ENCODE results near the gene ERC2.
"Not testable (repeated sequence)": the region's sequence is repeated elsewhere in the genome, so short reads cannot be mapped to it uniquely, and the experiment has no call there.

ERC2 gene

GRCh38 chr3:56019490-56020146, 448.6 kb downstream of the ERC2 start:
- Mint-ChIP-seq H3K9me3 (no peaks in the 10 kb centered on the region), H3K4me3 (no peak overlapping the region), H3K4me1 (ENCODE audit: low read depth) (no peaks in the 10 kb centered on the region), H3K27ac (no peak overlapping the region), H3K36me3 (ENCODE audit: low read depth) (no peaks in the 10 kb centered on the region), H3K27me3 (no peaks in the 10 kb centered on the region)
- intact Hi-C loops (cut with micrococcal nuclease) = no loop called here

- H3K4me3 Mint-ChIP-seq = not testable (repeated sequence)
These were observed 452.9 kb downstream of the ERC2 start for GRCh38 chr3:56015374-56015773.

GRCh38 chr3:56012721-56013120, 455.5 kb downstream of the ERC2 start:
- intact Hi-C loops (cut with micrococcal nuclease) = no loop called here
- no peaks in the 10 kb centered on the region for H3K27me3 Mint-ChIP-seq
- no peaks in the 10 kb centered on the region for H3K36me3 Mint-ChIP-seq (ENCODE audit: low read depth)
- no peak overlapping the region for H3K4me3 Mint-ChIP-seq
- H3K27ac Mint-ChIP-seq = no peak overlapping the region
- no peaks in the 10 kb centered on the region for H3K9me3 Mint-ChIP-seq
- no peaks in the 10 kb centered on the region for H3K4me1 Mint-ChIP-seq (ENCODE audit: low read depth)

More at GRCh38 chr3:56015374-56015773, 452.9 kb downstream of the ERC2 start:
- H3K9me3 Mint-ChIP-seq; H3K36me3 Mint-ChIP-seq (ENCODE audit: low read depth); H3K27ac Mint-ChIP-seq; H3K4me1 Mint-ChIP-seq (ENCODE audit: low read depth); intact Hi-C loops (cut with micrococcal nuclease); H3K27me3 Mint-ChIP-seq: not testable (repeated sequence)

- H3K9me3 Mint-ChIP-seq = no peaks in the 10 kb centered on the region
- intact Hi-C loops (cut with micrococcal nuclease) = no loop called here
- H3K27me3 Mint-ChIP-seq = no peaks in the 10 kb centered on the region
- no peaks in the 10 kb centered on the region for H3K4me1 Mint-ChIP-seq (ENCODE audit: low read depth)
- no peaks in the 10 kb centered on the region for H3K36me3 Mint-ChIP-seq (ENCODE audit: low read depth)
- H3K27ac Mint-ChIP-seq = no peak overlapping the region
- no peak overlapping the region for H3K4me3 Mint-ChIP-seq
These were observed 463.0 kb downstream of the ERC2 start for GRCh38 chr3:56005196-56005805.

GRCh38 chr3:56003129-56003528, 465.1 kb downstream of the ERC2 start:
- intact Hi-C loops (cut with micrococcal nuclease) = no loop called here
- Mint-ChIP-seq H3K9me3 (no peaks in the 10 kb centered on the region), H3K4me1 (ENCODE audit: low read depth) (no peaks in the 10 kb centered on the region), H3K4me3 (no peak overlapping the region), H3K27ac (no peak overlapping the region), H3K27me3 (no peaks in the 10 kb centered on the region), H3K36me3 (ENCODE audit: low read depth) (no peaks in the 10 kb centered on the region)

GRCh38 chr3:56001991-56002390, 466.3 kb downstream of the ERC2 start:
- H3K36me3 Mint-ChIP-seq (ENCODE audit: low read depth) = no peaks in the 10 kb centered on the region
- no peak overlapping the region for H3K27ac Mint-ChIP-seq
- H3K27me3 Mint-ChIP-seq = no peaks in the 10 kb centered on the region
- intact Hi-C loops (cut with micrococcal nuclease) = no loop called here
- no peaks in the 10 kb centered on the region for H3K9me3 Mint-ChIP-seq
- no peaks in the 10 kb centered on the region for H3K4me1 Mint-ChIP-seq (ENCODE audit: low read depth)
- no peak overlapping the region for H3K4me3 Mint-ChIP-seq

- no peaks in the 10 kb centered on the region for H3K27me3 Mint-ChIP-seq
- intact Hi-C loops (cut with micrococcal nuclease) = no loop called here
These were observed 466.7 kb downstream of the ERC2 start for GRCh38 chr3:56001537-56001936.

GRCh38 chr3:55989366-55989765, 478.9 kb downstream of the ERC2 start:
- no peak overlapping the region for H3K4me3 Mint-ChIP-seq
- no peaks in the 10 kb centered on the region for H3K4me1 Mint-ChIP-seq (ENCODE audit: low read depth)
- intact Hi-C loops (cut with micrococcal nuclease) = no loop called here
- H3K27me3 Mint-ChIP-seq = no peaks in the 10 kb centered on the region
- no peaks in the 10 kb centered on the region for H3K36me3 Mint-ChIP-seq (ENCODE audit: low read depth)
- H3K27ac Mint-ChIP-seq = no peak overlapping the region
- no peaks in the 10 kb centered on the region for H3K9me3 Mint-ChIP-seq

More at GRCh38 chr3:56001537-56001936, 466.7 kb downstream of the ERC2 start:
- H3K36me3 Mint-ChIP-seq (ENCODE audit: low read depth) = no peaks in the 10 kb centered on the region
- H3K27ac Mint-ChIP-seq = no peak overlapping the region
- no peaks in the 10 kb centered on the region for H3K4me1 Mint-ChIP-seq (ENCODE audit: low read depth)
- H3K9me3 Mint-ChIP-seq = no peaks in the 10 kb centered on the region
- H3K4me3 Mint-ChIP-seq = no peak overlapping the region

- Mint-ChIP-seq H3K4me1 (ENCODE audit: low read depth) (no peaks in the 10 kb centered on the region), H3K36me3 (ENCODE audit: low read depth) (no peaks in the 10 kb centered on the region), H3K4me3 (no peak overlapping the region), H3K27me3 (no peaks in the 10 kb centered on the region), H3K9me3 (no peaks in the 10 kb centered on the region), H3K27ac (no peak overlapping the region)
- intact Hi-C loops (cut with micrococcal nuclease) = no loop called here
These were observed 479.4 kb downstream of the ERC2 start for GRCh38 chr3:55988905-55989304.

- Mint-ChIP-seq H3K4me1 (ENCODE audit: low read depth) (no peaks in the 10 kb centered on the region), H3K4me3 (no peak overlapping the region), H3K27me3 (no peaks in the 10 kb centered on the region), H3K9me3 (no peaks in the 10 kb centered on the region), H3K27ac (no peak overlapping the region), H3K36me3 (ENCODE audit: low read depth) (no peaks in the 10 kb centered on the region)
- intact Hi-C loops (cut with micrococcal nuclease) = no loop called here
These were observed 483.6 kb downstream of the ERC2 start for GRCh38 chr3:55984626-55985025.

- Mint-ChIP-seq H3K4me3 (no peak overlapping the region), H3K27ac (no peak overlapping the region), H3K9me3 (no peaks in the 10 kb centered on the region)
These were observed 489.3 kb downstream of the ERC2 start for GRCh38 chr3:55978953-55979352.

GRCh38 chr3:55974421-55975165, 493.7 kb downstream of the ERC2 start:
- intact Hi-C loops (cut with micrococcal nuclease) = no loop called here
- H3K36me3 Mint-ChIP-seq (ENCODE audit: low read depth) = no peaks in the 10 kb centered on the region
- no peaks in the 10 kb centered on the region for H3K9me3 Mint-ChIP-seq
- no peak overlapping the region for H3K4me3 Mint-ChIP-seq
- H3K27me3 Mint-ChIP-seq = no peaks in the 10 kb centered on the region
- H3K4me1 Mint-ChIP-seq (ENCODE audit: low read depth) = no peaks in the 10 kb centered on the region
- H3K27ac Mint-ChIP-seq = no peak overlapping the region

More at GRCh38 chr3:55978953-55979352, 489.3 kb downstream of the ERC2 start:
- intact Hi-C loops (cut with micrococcal nuclease) = no loop called here
- H3K27me3 Mint-ChIP-seq = no peaks in the 10 kb centered on the region
- no peaks in the 10 kb centered on the region for H3K36me3 Mint-ChIP-seq (ENCODE audit: low read depth)
- H3K4me1 Mint-ChIP-seq (ENCODE audit: low read depth) = no peaks in the 10 kb centered on the region

- intact Hi-C loops (cut with micrococcal nuclease) = no loop called here
- no peaks in the 10 kb centered on the region for H3K4me1 Mint-ChIP-seq (ENCODE audit: low read depth)
- H3K4me3 Mint-ChIP-seq = no peak overlapping the region
- H3K27ac Mint-ChIP-seq = no peak overlapping the region
- no peaks in the 10 kb centered on the region for H3K36me3 Mint-ChIP-seq (ENCODE audit: low read depth)
- no peaks in the 10 kb centered on the region for H3K27me3 Mint-ChIP-seq
- no peaks in the 10 kb centered on the region for H3K9me3 Mint-ChIP-seq
These were observed 498.6 kb downstream of the ERC2 start for GRCh38 chr3:55969634-55970033.

- H3K27me3 Mint-ChIP-seq = no peaks in the 10 kb centered on the region
- no peak overlapping the region for H3K4me3 Mint-ChIP-seq
- no peaks in the 10 kb centered on the region for H3K36me3 Mint-ChIP-seq (ENCODE audit: low read depth)
- no peaks in the 10 kb centered on the region for H3K4me1 Mint-ChIP-seq (ENCODE audit: low read depth)
- H3K27ac Mint-ChIP-seq = no peak overlapping the region
- intact Hi-C loops (cut with micrococcal nuclease) = no loop called here
- H3K9me3 Mint-ChIP-seq = no peaks in the 10 kb centered on the region
These were observed 499.9 kb downstream of the ERC2 start for GRCh38 chr3:55968331-55968730.
